Stimulated activated CD8-positive, alpha-beta memory T cell treated with anti-CD3 and anti-CD28 coated beads, Interleukin-15, amount 100 ng/mL, for 4 hours (primary cell): ENCODE results near the gene KCNJ10.

Experiments
- DNase-seq, 2 donors: peaks; one replicate each; pipeline ENCODE4 v3.0.0-alpha.2; 2020; ENCODE audit warnings: low read depth in 2 of 2

The KCNJ10 gene

DNA sequence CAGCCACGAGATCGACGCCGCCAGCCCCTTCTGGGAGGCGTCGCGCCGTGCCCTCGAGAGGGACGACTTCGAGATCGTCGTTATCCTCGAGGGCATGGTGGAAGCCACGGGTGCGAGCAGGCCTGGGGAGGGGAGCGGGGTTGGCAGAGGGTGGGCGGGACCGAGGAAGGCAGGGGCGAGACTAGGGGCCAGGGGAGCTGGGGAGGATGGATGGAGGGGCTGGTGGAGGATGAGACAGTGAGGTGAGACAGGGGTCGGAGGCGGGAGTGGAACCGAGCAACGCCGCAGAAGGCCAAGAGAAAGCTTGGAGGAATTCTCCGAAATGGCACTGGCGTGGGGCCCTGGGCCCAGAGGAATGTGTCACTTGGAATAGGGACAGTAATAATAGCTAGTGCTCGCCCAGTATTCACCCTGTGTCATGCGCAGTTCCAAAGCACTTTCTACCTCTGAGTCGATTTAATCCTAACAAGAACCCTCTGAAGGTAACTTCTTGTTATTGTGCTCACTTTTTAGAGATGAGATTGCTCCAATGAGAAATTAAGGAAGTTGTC, 14.9 kb upstream of the KCNJ10 start:
- DNase-seq: no peak

DNA sequence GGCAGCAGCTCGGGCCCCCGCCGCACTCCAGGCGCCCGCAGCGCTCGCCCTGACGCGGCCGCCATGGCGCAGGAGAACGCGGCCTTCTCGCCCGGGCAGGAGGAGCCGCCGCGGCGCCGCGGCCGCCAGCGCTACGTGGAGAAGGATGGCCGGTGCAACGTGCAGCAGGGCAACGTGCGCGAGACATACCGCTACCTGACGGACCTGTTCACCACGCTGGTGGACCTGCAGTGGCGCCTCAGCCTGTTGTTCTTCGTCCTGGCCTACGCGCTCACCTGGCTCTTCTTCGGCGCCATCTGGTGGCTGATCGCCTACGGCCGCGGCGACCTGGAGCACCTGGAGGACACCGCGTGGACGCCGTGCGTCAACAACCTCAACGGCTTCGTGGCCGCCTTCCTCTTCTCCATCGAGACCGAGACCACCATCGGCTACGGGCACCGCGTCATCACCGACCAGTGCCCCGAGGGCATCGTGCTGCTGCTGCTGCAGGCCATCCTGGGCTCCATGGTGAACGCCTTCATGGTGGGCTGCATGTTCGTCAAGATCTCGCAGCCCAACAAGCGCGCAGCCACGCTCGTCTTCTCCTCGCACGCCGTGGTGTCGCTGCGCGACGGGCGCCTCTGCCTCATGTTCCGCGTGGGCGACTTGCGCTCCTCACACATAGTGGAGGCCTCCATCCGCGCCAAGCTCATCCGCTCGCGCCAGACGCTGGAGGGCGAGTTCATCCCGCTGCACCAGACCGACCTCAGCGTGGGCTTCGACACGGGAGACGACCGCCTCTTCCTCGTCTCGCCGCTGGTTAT, 14.2 kb upstream of the KCNJ10 start:
- peak; percentile 39 to 49 for DNase-seq

DNA sequence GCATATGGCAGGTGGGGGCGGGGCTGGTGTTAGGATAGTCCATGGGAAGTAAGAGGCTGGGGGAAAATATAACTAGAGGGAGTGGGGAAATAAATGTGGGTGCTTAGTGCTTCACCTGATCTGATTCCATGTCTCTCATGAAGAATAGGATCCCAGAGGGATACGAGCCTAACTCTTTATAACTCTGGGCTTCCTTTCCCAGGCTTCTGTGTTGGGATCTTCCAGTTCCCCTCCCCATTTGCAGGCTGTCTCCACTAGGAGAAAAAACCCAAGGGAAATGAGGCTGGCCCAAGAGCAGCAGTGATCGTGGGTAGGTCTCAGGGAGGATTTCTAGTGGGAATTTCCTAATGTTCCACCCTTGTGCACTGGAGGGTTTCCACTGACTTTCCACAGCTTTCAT, 13.0 kb upstream of the KCNJ10 start:
- DNase-seq: no peak

DNA sequence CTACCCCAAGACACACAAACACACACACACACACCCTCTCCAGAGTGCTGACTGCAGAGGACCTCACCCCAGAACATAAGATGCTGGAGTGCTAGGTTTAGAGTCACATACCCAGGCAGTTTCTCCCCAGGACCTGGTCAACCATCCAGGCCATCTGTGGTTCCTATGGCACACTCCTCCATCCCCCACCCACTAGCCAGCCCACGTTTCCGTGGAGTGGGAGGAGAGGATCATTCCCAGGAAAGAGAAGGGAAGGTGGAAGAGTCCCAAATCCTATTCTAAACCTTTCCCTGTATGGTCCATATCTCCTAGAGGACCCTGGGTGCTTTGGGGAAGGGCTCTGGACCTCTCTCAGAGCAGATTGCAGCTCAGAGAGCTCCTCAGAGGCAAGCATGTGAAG, 12.5 kb upstream of the KCNJ10 start:
- DNase-seq: no peak

DNA sequence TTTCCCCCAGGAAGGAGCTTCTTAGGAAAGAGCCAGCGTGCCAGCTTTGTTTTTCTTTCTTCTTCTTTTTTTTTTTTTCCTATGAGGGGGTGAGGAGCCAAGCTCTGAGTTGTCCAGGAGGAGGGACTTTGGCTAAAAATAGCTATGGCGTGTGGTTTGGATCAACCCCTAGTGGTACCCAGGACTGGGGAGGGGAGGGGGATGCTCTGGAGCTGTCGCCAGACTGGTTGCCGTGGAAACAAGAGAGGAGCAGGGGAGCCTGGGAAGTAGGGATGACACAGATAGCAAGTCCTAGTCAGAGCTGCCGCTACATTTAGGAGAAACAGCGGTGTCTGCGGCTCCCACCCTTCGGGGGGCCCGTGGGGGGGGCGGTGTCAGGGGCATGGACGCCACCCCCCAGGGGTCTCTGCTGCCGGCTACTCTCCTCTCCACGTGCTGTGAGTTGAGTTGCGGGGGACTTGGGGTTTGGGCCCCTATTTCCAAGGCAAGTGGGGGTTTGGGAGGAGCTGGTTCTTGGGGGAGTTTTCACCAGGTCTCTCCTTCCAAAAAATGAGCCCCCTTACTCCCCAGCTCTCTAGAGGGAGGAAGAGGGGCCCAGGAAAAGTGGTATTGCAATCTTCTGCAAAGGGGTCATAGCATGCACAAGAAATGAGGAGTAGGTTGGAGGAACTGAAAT, 11.4 kb upstream of the KCNJ10 start, which contains the start of gene KCNJ9:
Gene KCNJ9 (plus strand): TSS at position 278 of the 676 bp plus-strand sequence. CDS start 2,493 bp downstream, outside the sequence.
- no peak for DNase-seq

DNA sequence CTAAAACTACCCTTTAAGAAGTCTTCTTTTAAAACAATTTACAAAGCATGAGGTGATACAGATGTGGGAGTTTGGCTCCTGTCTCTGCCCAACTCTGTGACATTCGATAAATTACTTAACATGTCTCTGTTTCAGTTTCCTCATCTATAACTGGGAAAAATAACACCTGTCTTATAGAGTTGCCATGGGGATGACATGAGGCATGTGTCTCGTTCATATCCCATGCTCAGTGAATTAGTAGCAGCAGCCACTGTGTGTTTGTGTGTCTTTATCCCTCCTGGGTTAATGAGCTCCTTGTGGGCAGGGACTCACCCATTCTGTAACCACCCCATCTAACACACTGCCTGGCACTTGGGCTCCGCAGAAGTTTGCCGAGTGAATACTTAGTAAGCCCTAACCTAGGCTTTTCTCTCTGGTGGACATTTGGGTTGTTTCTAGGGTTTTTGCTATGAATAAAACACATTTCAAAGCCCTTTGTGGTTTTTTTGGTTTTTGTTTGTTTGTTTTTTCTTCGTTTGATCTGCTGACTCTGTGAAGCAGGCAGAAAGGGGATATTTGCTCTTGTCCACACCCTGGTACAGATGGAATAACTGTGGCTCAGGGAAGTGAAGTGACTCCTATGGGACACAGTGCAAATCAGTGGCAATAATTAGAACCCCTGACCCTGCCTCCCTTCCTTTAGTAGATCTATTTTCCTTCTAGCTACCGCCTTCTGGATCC, 10.6 kb upstream of the KCNJ10 start:
- no peak for DNase-seq

DNA sequence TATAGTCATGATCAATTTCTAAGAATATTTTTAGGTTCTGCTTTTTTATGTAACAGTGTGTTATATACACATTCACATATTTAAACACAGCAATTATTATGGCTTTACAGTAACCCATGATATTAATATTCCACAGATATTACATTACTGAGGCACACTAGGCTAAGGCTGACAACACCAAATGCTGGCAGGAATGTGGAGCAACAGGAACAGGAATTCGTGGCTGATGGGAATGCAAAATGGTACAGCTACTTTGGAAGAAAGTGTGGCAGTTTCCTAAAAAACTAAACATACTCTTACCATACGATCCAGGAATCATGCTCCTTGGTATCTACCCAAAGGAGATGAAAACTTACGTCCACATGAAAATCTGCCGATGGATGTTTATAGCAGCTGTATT, 9.5 kb upstream of the KCNJ10 start:
- no peak for DNase-seq

DNA sequence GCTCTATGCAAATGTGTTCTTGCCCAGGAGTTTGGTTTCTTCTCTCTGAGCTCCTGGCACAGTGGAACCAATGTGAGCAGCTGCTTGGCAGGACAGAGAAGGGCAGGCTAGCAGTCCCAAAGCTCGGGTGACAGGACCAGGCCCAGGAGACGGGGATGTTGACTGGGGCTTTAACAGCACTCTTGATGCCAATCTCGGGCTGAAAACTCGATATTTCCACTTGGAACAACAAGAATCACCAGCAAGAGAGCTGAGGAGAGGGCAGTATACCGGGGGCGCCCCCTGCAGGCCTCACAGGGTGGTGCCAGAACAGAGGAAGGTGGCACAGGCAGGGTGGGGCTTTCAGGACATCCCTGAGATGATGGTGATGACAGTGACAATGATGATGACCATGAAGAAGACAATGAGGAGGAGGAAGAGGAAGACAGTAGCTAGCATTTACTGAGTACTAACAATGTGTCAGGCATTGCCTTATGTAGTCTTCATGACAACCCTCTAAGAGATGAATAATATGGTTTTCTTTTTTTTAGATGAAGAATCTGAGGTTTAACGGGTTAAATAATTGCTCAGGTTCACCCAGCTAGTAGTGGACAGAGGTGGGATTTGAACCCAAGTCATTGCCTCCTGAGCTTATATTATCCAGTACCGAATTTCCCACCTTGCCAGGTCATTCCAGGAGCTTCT, 8.7 kb upstream of the KCNJ10 start:
- DNase-seq: no peak

DNA sequence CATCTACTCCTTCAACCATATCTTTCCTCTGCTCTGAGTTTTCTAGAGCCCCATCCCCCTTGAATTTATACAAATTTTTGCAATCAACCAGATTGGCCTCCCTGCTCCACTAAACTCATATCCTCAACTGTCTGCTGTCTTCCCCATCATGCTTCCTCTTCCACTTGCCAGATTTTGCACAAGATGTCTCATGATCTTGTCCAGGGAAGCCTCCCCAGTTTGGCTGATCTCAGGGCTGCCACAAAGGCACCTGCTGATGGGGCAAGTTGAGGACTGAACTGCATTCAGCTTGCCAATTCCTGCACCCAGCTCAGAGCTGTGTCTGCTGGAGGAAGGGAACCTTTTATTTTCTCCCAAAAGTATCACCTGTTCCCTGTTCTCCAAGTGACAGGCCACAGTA, 7.5 kb upstream of the KCNJ10 start:
- no peak for DNase-seq

DNA sequence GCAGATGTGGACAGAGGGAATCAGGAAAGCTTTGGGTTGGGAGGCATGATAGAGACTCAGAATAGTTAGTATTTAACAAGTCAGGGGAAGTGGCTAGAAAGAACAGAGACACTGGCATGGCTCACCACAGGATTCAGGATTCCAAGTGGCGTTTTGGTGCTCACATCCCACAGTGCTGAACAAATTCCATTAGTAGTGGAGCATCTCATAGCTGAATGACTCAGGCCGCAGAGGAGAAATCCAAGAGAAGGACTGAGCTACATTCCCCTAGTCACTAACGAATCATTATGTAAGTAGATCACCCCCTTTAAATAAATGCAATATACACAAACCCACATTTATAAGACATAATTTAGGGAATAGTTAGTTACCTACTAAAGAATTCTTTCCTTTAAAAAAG, 6.3 kb upstream of the KCNJ10 start:
- DNase-seq: no peak

DNA sequence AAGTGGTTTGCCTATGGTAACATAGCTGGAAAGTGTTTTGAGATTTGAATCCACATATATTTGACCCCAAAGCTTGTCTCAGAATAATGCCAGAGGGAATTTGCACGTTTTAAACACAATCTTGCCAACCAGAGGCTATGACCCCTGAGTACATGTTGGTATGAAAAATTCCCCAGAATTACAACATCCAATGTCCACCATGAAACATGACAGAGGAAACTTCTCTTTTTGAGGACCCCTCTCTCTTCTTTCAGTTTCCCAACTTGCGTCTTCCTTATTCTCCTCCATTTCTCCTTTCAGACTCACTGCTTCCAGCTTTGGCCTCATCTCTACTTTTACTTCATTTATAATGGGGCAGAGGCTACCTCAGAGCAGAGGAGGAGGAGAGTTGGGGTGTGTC, 5.9 kb upstream of the KCNJ10 start:
- no peak for DNase-seq

DNA sequence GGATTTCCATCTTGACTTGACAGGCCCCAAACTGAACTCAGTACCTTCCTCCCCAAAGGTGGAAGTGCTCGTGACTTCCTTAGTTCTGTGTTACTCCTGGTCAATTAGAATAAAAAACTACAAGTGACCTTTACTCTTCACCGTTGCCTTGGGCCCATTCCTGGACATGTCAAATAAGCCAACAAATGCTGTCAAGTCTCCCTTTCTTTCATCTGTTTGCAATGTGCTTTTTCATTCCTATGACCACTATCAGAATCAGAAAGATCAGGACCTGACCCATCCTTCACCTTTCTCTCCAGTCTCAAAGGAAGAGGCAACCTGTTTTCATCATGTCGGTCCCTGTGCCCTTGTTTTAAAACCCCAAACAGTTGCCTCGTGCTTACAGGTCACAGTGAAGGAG, 4.9 kb upstream of the KCNJ10 start:
- no peak for DNase-seq

DNA sequence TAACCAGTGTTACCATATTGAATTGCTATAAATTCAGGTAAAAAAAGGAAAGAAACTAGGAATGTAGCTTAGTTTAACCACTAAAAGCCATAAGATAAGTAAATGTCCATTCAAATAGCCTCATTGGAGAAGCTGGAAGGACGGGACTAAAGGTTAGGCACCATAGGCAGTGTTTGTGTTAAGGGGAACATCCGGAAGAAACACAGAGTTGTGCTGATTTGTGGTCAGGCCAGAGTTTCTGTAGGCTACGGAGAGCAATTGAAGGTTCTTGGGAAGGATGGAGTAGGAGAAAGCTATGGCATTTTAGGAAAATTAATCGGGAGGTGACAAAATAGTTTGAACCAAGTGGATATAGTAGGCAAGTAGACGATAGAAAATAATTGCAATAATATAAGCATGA, 1.3 kb upstream of the KCNJ10 start:
- no peak for DNase-seq

DNA sequence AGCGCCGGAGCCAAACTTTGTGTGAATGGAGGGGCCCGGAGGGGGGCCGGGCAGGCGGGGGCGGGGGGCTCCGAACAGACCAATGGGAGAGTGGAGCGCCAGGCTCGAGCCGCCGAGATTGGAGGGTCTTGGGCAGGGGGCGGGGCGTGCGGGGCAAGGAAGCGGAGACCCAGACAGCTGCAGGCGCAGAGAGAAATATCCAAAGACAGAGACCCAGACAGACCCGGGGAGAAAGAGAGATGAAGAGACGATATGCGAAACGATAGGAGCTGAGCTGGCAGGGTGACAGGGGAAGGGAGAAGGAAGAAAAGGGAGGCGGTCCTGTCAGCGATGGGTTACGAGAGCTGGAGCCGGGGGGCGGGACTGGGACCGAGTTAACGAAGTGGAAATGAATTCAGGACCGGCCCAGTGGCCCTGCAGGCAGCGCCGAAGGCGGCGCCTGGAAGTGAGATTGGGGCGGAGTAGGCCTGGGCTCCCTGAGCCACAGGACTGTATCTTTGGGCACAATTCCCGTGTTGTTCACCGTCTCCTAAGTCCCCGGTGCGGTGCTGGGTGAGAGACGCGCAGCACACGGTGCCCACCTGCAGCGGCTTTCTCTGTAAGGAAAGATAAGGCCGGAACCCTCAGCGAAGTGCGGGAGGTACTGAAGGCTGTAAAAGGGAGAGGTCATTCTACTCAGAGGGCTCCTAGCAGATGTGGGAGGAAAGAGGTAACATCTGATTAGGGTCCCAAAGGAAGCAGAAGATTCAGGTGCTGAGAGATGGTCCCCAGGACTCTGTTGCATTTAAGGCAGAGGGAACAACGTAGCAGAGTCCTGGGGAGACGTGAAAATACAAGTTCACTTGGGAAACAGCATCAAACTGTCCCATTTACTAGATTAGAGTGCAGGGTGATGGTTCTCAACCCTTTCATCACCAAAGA, 543 bp upstream of the KCNJ10 start:
- peak; percentile 62 to 63 for DNase-seq

DNA sequence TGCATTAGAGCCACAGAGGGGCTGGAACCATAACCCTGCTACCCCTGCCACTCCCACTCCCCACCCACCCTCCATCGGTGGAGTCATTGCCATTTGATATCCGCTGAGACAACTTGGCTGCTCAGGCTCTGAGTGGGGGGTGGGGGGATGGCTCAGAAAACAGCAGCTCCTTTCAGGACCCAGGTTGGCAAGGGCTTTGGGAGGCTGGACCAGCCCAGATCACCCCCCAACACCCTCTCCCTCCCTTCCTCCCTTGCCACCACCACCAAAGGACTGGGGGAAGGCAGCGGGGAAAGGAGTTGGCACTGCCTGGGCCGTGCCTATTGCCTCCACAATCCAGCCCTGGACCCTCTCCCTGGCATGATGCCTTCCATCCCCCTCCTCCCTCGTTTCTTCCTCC, 1.7 kb downstream of the KCNJ10 start:
- no peak for DNase-seq

DNA sequence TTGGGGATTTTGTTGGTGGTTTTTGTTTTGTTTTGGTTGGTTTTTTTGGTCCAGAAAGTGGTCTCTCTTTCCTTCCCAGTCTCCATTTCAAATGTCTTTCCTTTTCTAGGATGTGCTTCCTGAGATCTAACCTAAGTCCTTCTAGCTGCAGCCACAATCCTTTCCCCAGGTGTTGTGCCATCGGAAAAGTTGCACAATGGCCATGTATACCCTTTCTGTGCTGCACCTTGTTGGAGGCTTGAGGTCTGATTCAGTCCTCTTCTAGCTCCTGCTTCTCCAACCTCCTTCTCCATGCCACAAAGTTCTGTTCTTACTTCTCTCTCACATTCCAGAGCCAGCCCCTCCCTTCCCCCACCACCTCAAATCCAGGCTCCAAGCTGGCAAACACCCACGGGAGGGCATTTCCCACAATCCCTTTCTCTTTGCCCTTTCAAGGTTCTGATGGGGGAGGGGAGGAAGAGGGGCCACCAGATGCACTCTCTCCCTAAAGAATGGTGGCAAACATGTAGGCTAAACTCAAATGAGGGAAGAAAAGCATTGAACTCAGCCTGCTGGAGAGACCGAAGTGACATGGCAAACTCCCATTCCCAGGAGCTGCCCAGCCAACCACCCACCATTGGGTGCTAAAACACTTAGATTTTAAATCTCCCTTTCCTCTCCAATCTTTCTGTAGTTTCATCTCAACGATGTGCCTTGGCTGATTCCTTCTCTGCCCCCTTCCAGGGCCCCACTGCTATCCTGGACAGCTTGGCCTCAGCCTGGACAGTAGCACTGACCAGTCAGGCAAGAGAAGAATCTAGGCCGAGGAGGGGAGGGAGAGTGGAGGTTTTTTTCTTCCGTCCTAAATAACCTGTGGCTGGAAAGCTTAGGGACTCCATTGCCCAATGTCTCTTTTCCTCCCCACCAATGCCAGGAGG, 2.9 kb downstream of the KCNJ10 start:
- DNase-seq: no peak

DNA sequence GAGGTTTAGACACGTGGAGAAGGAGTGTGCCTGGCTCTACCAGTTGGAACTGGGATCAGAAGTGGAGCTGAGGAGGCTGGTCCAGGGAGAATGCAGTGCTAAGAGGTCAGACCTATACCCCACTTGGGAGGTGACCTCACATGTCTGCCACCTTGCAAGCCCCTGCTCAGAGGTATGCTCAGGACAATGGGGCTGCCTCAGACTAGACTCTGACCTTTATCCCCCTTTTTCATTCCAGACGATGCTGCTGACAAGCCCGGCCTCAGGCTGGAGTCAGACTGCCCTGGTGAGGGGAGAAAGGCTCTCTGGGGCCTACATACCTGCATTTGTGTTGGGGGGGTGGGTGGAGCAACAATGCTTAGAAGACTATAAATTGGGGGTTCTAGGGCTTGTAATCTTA, 5.2 kb downstream of the KCNJ10 start:
- DNase-seq: no peak

DNA sequence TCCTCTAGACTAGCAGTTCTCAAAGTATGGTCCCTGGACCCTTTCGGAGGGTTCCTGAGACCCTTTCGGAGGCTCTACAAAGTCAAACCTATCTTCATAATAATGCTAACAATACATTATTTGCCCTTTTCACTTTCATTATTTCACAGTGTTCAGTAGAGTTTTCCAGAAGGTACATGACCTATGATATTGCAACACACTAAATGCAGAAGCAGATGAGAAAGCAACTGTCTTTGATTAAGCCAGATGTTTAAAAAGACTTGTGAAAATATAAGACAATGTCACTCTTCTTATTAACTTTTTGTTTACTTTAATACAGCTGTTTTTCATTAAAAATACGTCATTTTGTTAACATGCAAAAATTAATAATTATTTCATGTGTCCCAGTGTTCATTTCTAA, 5.8 kb downstream of the KCNJ10 start:
- no peak for DNase-seq

DNA sequence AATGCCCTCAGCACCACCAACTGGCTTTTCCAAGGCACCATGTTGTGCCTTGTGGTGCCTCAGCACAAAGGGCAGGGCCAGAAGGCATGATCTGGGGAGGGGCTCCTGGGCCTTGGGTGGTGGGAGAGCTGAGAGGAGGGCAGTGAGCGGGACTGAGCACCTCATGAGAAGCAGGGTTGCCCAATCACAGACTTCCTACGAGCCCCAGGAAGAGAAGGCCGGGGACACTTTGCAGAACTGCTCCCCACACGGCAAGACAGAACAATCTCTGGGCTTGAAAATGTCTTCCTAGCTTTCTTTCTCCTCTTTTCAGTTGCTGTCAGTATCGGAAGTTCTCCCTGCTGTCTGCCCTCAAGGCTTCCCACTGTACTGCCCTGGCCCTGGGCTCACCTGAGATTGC, 6.8 kb downstream of the KCNJ10 start:
- no peak for DNase-seq

DNA sequence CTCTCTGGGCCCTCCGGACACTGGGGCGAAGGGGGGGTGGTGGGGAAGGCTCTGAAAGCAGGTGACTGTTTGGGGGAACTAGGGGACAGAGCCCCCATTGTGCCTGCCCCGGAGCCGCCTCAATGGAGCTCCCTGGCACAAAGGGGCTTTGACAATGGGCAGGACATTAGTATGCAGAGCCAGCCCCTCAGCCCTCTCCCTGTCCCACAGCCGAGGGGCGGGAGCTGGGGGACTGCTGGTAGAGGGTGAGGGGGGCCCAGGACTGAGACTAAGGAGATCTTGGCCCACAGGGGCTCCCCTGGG, 7.8 kb downstream of the KCNJ10 start:
- DNase-seq: no peak
